Prostate gland (tissue), 2 donors: Measurements from ENCODE around the gene CCDC92. TPM values are rescaled to one million over a fixed set of nuclear protein-coding genes. Genes with fewer than 3 reads are reported as not detected.

Experiments used
- DNase-seq: peaks from one replicate; pipeline ENCODE4 v3.0.0-alpha.2; 2019; ENCODE audit warnings: low spot score
- H3K27ac ChIP-seq, 2 donors: fragments of 200-600 bp; sonication (generic); 2 replicates each; pipeline ENCODE4 v1.5.1; 2017 to 2019
- H3K27me3 ChIP-seq: fragments of 200-600 bp; sonication (generic); replicated peaks from 2 replicates; pipeline ENCODE4 v1.5.1; 2019; ENCODE audit not compliant: insufficient read depth
- H3K36me3 ChIP-seq, 2 donors: fragments of 200-600 bp; sonication (generic); 1 replicate in 1 of 2; 2 replicates in 1 of 2; pipeline versions ENCODE4 v1.5.1 to v1.8.1; 2017 to 2019
- H3K4me1 ChIP-seq: fragments of 200-600 bp; sonication (generic); replicated peaks from 2 replicates; pipeline ENCODE4 v1.5.1; 2019
- H3K4me3 ChIP-seq, 2 donors: fragments of 200-600 bp; sonication (generic); 2 replicates each; pipeline ENCODE4 v1.5.1; 2017 to 2019
- H3K9me3 ChIP-seq: fragments of 200-600 bp; sonication (generic); 2 replicates; pipeline ENCODE4 v1.5.1; 2017
- POLR2A ChIP-seq: fragments of 450-650 bp; IDR thresholded peaks from one replicate; pipeline ENCODE4 v1.6.1; 2016; ENCODE audit warnings: antibody characterized with exemption, mild to moderate bottlenecking
- POLR2AphosphoS5 ChIP-seq: sonication (generic); formaldehyde crosslinking; IDR thresholded peaks from one replicate; pipeline ENCODE4 v1.6.1; 2017; ENCODE audit warnings: antibody characterized with exemption
- WGBS: methylation state at CpG from one replicate; pipeline ENCODE4 v1.1.5; 2018; 5-methylcytosine and 5-hydroxymethylcytosine counted together
- intact Hi-C: fragments of 100-400 bp; cut with DNase I; formaldehyde crosslinking; loops from one replicate; pipeline ENCODE4 v1.14.2; 2022
- total RNA-seq, 2 donors: library from RNA; depleted of rRNA; stranded (reverse); fragments of >200 nt; gene quantifications; one replicate each; pipeline ENCODE4 v1.1.0, GENCODE V29; 2016
- TF ChIP-seq, protein P1 (sequence below), 4 experiments: fragments of 200-600 bp in 2 of 4; fragments of 450-650 bp in 2 of 4; sonication (generic) in 2 of 4; IDR thresholded peaks; 1 replicate in 3 of 4; 2 replicates in 1 of 4; pipeline ENCODE4 v1.5.1; 2016 to 2019; ENCODE audit warnings: antibody characterized with exemption in 4 of 4, mild to moderate bottlenecking in 2 of 4, moderate library complexity in 2 of 4

The CCDC92 gene
- total RNA-seq, 2 donors from 2014 or later = 22.4 to 42.9 TPM

- Histone ChIP-seq H3K9me3 (no peaks in the 10 kb centered on the region), H3K36me3 (no peaks in the 10 kb centered on the region), H3K27me3 (no peaks in the 10 kb centered on the region), H3K4me3 (no peak overlapping the region), H3K4me1 (no peaks in the 10 kb centered on the region), H3K27ac (no peak overlapping the region)
- 26% methylated on average over 8 of the region's 8 CpGs for WGBS
- intact Hi-C loops = no loop called here
- no peak for DNase-seq
- TF ChIP-seq, protein P1, sequence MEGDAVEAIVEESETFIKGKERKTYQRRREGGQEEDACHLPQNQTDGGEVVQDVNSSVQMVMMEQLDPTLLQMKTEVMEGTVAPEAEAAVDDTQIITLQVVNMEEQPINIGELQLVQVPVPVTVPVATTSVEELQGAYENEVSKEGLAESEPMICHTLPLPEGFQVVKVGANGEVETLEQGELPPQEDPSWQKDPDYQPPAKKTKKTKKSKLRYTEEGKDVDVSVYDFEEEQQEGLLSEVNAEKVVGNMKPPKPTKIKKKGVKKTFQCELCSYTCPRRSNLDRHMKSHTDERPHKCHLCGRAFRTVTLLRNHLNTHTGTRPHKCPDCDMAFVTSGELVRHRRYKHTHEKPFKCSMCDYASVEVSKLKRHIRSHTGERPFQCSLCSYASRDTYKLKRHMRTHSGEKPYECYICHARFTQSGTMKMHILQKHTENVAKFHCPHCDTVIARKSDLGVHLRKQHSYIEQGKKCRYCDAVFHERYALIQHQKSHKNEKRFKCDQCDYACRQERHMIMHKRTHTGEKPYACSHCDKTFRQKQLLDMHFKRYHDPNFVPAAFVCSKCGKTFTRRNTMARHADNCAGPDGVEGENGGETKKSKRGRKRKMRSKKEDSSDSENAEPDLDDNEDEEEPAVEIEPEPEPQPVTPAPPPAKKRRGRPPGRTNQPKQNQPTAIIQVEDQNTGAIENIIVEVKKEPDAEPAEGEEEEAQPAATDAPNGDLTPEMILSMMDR (IDR thresholded peaks at IDR 0.05) = no peak
- TF ChIP-seq POLR2A = no peak
- no peak for TF ChIP-seq POLR2AphosphoS5
Observed at GRCh38 chr12:123896767-123897166, 75.9 kb downstream of the CCDC92 start.

- H3K9me3 ChIP-seq = no peaks in the 10 kb centered on the region
- no peaks in the 10 kb centered on the region for H3K4me1 ChIP-seq
- TF ChIP-seq POLR2A (no peak), POLR2AphosphoS5 (no peak)
- TF ChIP-seq, protein P1 (IDR thresholded peaks at IDR 0.05) = no peak
- H3K36me3 ChIP-seq = no peaks in the 10 kb centered on the region
- peaks cover 3% of the 10 kb centered on the region for H3K27me3 ChIP-seq
- 70% methylated on average over 8 of the region's 8 CpGs for WGBS
- H3K27ac ChIP-seq = no peak overlapping the region
- H3K4me3 ChIP-seq = no peak overlapping the region
- intact Hi-C loops = no loop called here
- DNase-seq = no peak
Observed at GRCh38 chr12:123895451-123895850, 77.2 kb downstream of the CCDC92 start.

GRCh38 chr12:123894823-123895345 lies 77.7 kb downstream of the CCDC92 start:
- Histone ChIP-seq H3K4me1 (no peaks in the 10 kb centered on the region), H3K9me3 (no peaks in the 10 kb centered on the region), H3K4me3 (no peak overlapping the region), H3K27ac (no peak overlapping the region), H3K27me3 (peaks cover 3% of the 10 kb centered on the region), H3K36me3 (no peaks in the 10 kb centered on the region)
- intact Hi-C loops = no loop called here
- no peak for DNase-seq
- WGBS = 59% methylated on average over 4 of the region's 4 CpGs
- no peak for TF ChIP-seq POLR2AphosphoS5
- TF ChIP-seq, protein P1 (IDR thresholded peaks at IDR 0.05) = no peak
- TF ChIP-seq POLR2A = no peak

- intact Hi-C loops = no loop called here
- TF ChIP-seq POLR2AphosphoS5 = no peak
- TF ChIP-seq, protein P1 (IDR thresholded peaks at IDR 0.05) = no peak
- TF ChIP-seq POLR2A = no peak
- H3K27ac ChIP-seq = no peak overlapping the region
- no peak for DNase-seq
- H3K4me3 ChIP-seq = no peak overlapping the region
- H3K4me1 ChIP-seq = no peaks in the 10 kb centered on the region
- peaks cover 3% of the 10 kb centered on the region for H3K27me3 ChIP-seq
- H3K36me3 ChIP-seq = no peaks in the 10 kb centered on the region
- H3K9me3 ChIP-seq = no peaks in the 10 kb centered on the region
- 80% methylated on average over 9 of the region's 9 CpGs for WGBS
Observed at GRCh38 chr12:123893276-123893675, 79.4 kb downstream of the CCDC92 start.

DNA sequence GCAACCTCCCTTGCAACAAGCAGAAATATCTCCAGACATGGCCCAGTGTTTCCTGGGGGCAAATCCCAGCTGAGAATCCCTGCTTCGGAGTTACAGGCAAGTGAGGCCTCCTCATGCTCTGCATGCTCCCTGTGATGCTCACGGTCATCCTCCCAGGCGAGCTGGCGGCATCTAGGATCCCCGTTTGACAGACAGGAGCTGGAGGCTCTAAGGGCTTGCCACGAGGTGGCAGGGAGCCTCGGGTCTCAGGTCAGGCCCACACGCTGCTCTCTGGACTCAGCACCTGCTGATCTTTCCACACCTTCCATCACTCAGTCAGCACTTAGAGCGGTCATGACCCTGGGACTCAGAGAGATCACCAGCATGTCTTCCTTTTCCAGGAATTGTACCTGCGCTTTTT lies 79.8 kb downstream of the CCDC92 start:
- 75% methylated on average over 10 of the region's 10 CpGs for whole genome bisulfite sequencing
- intact Hi-C loops = no loop called here

More for the DNA sequence above, 79.8 kb downstream of the CCDC92 start:
- H3K4me3 ChIP-seq = no peak overlapping the region
- no peaks in the 10 kb centered on the region for H3K9me3 ChIP-seq
- H3K4me1 ChIP-seq = no peaks in the 10 kb centered on the region
- H3K27me3 ChIP-seq = peaks cover 3% of the 10 kb centered on the region
- H3K36me3 ChIP-seq = no peaks in the 10 kb centered on the region
- TF ChIP-seq POLR2AphosphoS5 (no peak), POLR2A (no peak)
- TF ChIP-seq, protein P1 (IDR thresholded peaks at IDR 0.05) = no peak
- DNase-seq = no peak
- H3K27ac ChIP-seq = no peak overlapping the region
